CD4-positive, alpha-beta T cell treated with Interleukin-1 beta for 1 hour (primary cell): Measurements from ENCODE around the gene COL24A1.
"Not testable (repeated sequence)": the region's sequence is repeated elsewhere in the genome, so short reads cannot be mapped to it uniquely, and the experiment has no call there.

Experiments
- DNase-seq, 2 donors: peaks; one replicate each; pipeline ENCODE4 v3.0.0-alpha.2; 2020 to 2022

COL24A1 gene

DNA sequence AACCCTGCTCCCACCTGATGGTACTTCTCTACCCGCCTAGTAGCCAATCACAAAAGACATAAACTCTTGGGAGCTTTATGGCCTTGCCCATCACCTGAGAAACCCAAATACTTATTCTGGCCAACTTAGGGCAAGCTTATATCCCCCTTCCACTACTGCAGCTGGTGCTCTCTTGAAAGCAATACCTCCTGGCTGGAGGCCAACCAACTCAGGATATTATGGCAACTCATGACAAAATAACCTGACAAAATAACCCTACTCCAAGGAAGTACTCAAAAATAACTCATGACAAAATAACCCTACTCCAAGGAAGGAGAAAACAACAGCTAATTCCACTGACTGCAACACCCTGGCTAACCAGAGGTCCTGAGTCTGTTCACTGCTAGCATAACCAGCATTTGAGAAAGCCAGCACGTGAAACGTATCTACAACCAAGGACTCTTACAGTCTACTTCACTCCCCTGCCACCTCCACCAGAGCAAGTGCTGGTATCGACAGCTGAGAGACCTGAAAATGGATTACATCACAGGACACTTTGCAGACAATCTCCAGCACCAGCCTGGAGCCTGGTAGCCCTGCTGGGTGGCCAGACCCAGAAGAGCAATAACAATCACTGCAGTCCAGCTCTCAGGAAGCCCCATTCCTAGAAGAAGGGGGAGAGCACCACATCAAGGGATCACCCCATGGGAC is 179.9 kb downstream of the COL24A1 start:
- no peak for DNase-seq

DNA sequence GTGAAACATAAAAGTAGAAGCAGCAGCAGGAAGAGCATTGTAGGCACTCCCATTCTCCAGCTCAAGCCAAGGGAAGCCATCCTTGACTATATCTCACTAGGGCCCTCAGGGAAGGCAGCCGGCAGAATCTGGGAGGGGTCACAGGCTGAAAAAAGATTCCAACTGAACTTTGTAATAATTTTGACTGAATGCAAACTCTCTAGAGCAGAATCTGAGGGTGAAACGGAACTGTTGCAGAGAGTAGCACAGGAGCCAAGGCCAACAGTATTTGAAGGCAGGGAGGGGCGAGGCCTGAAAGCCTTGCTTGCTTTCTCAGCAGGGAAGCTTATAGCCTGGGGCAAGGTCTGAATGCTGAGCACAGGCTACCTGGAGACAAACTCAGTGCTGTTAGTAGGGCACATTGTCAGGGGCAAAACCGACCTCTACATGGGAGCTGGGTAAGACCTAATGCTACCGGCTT is 180.6 kb downstream of the COL24A1 start:
- no peak for DNase-seq

DNA sequence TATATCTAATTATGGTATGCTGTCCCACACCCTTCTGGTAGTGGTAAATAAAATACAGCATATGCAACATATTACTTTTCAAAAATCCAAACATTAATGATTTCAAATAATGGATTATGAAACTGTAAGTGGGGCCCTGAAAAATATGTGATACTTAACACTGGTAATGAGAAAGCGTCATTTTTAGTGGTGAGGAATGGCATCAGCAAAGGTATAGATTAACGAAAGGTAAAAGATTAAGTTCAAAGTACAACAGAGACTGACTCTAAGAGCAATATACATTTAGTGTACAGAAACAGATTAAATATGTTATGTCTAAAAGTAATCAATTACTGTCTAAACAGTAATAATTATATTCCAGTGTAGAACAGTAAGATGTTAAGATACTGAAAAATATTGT is 194.1 kb downstream of the COL24A1 start:
- DNase-seq: no peak

DNA sequence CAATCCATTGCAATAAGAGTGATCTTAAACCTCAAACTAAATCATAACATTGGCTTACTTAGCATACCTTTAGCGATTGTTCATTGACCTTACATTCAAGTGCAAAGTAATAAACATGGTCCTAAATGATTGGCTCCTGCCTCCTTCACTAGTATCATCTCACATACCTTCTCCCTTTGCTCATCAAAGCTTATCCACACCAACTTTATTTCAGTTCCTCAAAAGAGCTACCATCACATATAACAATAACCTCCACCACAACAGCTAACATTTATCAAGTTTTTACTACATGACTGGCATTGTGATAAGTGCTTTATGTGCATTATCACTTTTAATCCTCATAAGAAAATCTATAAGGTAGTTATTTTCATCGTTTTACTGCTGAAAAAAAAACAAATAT is 198.8 kb downstream of the COL24A1 start:
- DNase-seq: no peak

GRCh38 chr1:85955218-85955617 is 201.4 kb downstream of the COL24A1 start:
- DNase-seq: not testable (repeated sequence)

DNA sequence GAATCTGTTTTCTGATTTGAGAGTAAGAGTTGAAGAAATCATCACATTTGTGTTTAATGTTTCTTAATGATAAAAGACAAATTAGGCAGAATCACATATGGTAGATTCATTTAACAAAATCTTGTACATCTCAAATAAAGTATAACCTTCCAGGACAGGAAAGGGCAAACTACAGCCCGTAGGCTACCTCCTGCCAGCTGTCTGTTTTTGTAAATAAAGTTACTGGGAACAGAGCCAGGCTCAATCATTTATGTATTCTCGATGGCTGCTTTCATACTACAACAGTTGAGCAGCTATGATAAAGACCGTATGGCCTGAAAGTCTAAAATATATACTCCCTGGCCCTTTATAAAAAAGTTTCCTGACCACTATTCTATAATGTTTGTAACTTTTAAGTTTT is 204.1 kb downstream of the COL24A1 start:
- DNase-seq: no peak

DNA sequence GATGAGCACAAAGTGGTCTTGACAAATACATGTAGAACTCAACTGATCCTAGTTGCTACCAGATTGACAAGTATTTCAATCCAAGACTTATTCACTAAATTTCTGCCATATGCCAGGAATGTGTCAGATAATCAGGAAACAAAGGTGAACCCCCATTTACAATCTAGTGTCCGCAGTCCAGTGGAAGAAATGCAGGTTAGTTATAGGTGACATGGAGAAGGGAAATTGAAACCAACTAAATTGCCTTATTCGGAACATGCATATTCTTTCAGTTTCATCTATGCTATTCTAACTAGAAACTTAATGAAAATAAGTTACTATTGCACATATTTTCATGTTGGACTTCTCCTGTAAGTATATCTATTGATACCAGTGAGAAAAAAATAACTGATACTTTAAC is 209.4 kb downstream of the COL24A1 start:
- no peak for DNase-seq

DNA sequence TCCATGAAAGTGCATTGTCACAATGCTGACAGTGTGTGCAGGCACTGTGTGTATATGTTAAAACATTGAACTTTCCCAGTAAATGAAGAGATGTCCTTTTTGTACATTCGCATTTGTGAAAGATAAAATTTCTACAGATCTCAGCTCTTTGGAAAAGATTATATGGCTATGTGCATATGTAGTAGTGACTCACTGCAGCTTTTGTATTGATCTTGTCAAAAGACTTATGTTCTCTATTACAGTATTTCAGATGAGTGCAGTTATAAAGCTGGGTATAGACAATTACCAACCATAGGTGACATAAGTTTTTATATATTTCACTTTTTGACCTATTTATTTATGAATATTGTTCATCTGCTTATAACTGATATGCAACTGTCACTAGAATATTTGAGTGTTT is 212.6 kb downstream of the COL24A1 start:
- DNase-seq: no peak

- no peak for DNase-seq
These were observed 213.0 kb downstream of the COL24A1 start for GRCh38 chr1:85943526-85943925.

- DNase-seq: no peak
These were observed 215.8 kb downstream of the COL24A1 start for GRCh38 chr1:85940656-85941306.

DNA sequence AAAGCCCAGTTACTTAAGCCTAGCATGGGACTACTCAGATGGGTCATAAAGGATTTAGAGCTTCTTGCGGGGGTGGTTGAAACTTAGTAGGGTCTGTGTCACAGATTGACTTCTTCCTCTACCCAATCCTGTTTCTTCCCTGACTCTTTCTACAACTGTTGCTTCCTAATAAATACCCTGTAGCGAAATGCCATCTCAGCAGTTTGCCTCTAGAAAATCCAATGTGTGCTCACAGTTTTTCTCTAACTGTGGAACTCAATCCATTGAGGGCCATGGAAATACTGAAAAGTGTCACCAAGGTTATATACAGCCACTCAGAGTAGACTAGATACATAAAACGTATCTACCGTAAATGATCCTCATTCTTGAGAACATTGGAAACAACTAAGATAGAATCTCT is 217.7 kb downstream of the COL24A1 start:
- DNase-seq: no peak

- no peak for DNase-seq
These were observed 220.1 kb downstream of the COL24A1 start for GRCh38 chr1:85936470-85936869.

DNA sequence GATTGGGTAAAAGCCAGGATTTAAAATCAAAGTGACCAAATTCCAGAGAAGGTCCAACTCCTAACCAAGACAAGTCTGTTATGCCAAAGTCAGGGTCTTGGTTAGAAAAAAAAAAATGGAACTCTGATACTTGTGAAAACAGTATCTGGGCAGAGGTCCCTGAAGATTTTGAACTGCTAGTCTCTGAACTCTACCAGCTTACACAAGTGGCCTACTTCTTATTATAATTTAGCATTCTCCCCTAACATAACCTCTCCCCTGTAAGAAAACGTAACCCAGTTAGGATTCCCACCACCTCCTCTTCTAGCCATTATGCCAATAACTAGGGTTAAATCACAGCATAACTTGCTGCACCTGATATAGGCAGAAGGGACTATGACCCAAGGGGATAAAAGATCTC is 220.5 kb downstream of the COL24A1 start:
- no peak for DNase-seq

- DNase-seq: no peak
These were observed 221.3 kb downstream of the COL24A1 start for GRCh38 chr1:85935234-85935633.

- no peak for DNase-seq
These were observed 222.1 kb downstream of the COL24A1 start for GRCh38 chr1:85934516-85934915.

DNA sequence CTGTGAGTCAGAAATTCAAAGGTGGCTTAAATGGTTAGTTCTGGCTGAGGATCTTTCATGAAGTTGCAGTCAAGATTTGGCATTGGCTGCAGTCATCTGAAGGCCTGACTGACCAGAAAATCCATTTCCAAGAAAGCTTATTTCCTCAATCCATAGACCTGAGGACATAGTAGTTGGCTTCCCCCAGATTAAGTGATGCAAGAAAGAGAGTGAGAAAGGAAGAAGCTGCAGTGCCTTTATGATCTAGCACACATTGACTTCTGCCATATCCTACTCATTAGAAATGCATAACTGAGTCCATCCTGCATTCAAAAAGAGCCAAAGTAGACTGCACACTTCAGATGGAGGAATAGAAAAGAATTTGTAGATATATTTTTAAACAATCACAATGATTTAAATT is 222.6 kb downstream of the COL24A1 start:
- no peak for DNase-seq

- no peak for DNase-seq
These were observed 244.8 kb downstream of the COL24A1 start for GRCh38 chr1:85911742-85912141.

DNA sequence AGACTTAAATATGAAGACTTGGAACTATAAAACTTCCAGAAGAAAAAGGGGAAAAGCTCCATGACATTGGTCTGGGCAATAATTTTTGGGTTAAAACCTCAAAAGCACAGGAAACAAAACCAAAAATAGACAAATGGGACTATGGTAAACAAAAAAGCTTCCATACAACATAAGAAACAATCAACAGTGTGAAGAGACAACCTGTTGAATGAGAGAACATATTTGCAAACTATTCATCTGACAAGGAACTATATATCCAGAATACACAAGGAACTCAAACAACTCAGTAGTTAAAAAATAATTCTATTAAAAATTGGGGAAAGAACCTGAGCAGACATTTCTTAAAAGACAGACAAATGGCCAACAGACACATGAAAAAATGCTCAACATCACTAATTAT is 255.7 kb downstream of the COL24A1 start:
- DNase-seq: no peak

DNA sequence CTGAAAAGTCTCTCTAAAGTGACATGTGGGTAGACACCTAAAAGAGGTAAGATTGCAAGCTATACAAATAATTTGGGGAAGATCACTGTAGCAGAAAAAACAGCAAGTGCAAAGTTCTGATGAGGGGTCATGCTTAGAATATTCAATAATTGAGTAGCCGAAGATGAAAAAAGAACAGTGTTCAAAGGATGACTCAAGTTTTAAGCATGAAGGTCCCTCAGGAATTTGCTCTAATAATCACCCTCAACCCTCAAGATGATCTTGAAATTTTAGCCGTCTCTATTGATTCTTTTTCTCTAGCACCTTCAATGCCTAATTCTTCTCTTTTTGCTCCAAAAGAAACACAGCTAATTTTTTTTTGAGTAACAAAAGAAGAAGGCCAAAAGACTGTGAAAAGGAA is 257.7 kb downstream of the COL24A1 start:
- no peak for DNase-seq

- DNase-seq: no peak
These were observed 261.9 kb downstream of the COL24A1 start for GRCh38 chr1:85894651-85895050.

- DNase-seq: no peak
These were observed 264.2 kb downstream of the COL24A1 start for GRCh38 chr1:85892366-85892765.

- no peak for DNase-seq
These were observed 266.7 kb downstream of the COL24A1 start for GRCh38 chr1:85889870-85890269.

- DNase-seq: no peak
These were observed 267.7 kb downstream of the COL24A1 start for GRCh38 chr1:85888921-85889320.

DNA sequence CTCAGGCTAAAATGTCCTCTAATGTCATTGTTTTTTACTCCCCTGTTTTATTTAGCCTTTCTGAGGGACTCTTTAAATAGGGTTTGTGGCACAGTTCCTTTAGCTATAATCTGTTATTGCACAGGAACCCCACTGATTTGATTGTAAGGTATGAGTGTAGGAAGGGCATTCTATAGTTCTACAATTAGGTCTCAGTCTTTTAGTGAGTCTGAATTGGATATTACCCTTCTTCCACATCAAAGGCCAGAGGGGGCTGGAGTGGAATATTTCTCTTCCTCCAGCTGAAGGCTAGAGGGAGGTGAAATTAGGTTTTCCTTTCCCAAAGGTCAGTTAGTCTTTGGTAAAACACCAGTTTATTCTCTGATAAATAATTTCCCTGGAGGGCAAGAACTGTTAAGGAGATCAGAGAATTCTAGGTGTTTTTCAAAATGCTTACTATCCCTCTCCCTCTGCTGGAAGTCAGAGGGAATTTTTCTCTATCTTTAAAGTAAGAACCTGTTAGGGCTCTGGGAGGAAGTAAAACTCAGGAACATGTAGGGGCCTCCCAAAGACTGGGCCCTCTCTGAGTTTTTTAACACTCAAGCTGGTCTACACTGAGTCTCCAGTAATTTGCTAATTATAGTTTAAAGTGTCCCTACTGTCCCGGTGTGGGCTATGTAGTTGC is 272.1 kb downstream of the COL24A1 start:
- DNase-seq: no peak
